ENCODE measurements around the gene KRTAP10-3.
"Not testable (repeated sequence)": the region's sequence is repeated elsewhere in the genome, so short reads cannot be mapped to it uniquely, and the experiment has no call there.

KRTAP10-3 gene

DNA sequence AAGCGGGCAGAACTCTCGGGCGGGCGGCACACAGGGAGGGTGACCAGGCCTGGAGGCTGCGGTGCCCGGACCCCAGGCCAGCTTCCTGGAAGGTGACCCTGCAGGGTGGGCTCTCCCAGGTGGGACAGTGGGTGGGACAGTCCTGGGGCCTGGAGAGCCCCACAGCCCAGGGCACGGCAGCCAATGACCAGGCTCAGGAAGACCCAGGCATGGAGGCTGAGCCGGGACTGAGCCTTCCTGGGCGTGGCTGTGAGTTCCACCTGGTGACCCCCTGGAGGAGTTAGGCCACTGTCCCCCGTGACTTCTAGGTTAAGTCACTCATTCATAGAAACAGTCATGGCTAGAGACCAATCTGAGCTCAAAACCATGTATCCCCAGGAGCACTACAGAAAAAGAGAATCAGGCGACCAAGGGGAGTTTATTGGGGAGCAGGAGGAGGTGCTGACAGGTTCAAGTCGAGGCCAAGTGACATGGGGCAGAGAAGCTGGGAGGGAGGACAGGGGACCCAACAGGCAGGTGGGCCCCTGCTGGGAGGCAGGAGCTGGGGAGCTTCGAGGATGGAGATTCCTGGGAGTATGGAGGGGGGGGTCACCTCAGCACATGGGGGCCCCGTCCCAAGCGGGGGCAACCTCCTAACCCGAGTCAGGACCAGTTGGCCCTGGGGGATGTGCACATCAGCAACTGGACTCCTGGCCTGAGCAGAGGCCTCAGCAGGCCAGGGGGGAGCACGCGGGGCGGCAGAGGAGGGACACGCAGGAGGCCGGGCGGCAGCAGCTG is 20.6 kb upstream of the KRTAP10-3 start:
- FAIRE-seq, result no peak
- DNase-seq (ENCODE audit: insufficient read length, low spot score), result no peak
- TF ChIP-seq PAX5 (IDR thresholded peaks at IDR 0.05; ENCODE audit: insufficient read depth, low read length, severe bottlenecking), result no peak
- TF ChIP-seq TAF1 (IDR thresholded peaks at IDR 0.05; ENCODE audit: low read depth, low read length), result no peak
- no peak for TF ChIP-seq POLR2AphosphoS5 (IDR thresholded peaks at IDR 0.05; ENCODE audit: low read depth, low read length)
- no peak for TF ChIP-seq SPI1 (IDR thresholded peaks at IDR 0.05; ENCODE audit: low read depth, low read length)
- TF ChIP-seq POU2F2 (IDR thresholded peaks at IDR 0.05; ENCODE audit: low read depth, low read length), result no peak
- TF ChIP-seq POLR2A (IDR thresholded peaks at IDR 0.05; ENCODE audit: low read depth, low read length), result no peak

DNA sequence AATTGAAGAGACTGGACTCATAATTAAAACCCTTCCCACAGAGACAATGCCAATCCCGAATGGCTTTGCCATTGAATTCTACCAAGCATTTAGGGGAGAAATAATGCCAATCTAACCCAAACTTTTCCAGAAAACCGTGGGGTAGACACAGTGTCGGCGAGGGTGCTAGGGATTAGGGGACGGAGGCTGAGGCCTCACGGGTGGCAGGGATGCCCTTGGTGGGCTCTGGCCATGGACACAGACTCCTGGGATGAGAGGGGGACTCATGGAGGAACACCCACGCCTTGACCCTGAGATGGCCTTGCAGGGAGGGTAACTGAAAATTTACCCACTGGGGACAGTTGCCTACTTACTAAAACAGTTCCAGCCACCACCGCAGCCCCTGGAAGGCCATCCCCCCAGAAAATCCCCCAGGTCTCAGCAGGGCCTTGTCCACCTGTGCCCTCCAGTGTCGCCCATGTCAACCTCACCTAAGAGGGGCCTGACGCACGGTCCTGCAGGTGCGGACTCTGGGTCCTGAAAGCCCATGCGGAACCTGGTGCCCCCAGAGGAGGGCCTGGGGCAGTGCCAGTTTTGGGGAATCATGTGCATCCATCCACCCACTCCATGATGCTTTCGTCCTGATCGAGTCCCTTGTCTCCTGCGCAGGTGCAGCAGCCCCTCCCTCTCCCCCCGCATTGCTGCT is 19.9 kb upstream of the KRTAP10-3 start:
- DNase-seq (ENCODE audit: insufficient read length, low spot score), result no peak
- no peak for FAIRE-seq
- TF ChIP-seq POU2F2 (IDR thresholded peaks at IDR 0.05; ENCODE audit: low read depth, low read length) (no peak), SPI1 (IDR thresholded peaks at IDR 0.05; ENCODE audit: low read depth, low read length) (no peak), POLR2AphosphoS5 (IDR thresholded peaks at IDR 0.05; ENCODE audit: low read depth, low read length) (no peak), TAF1 (IDR thresholded peaks at IDR 0.05; ENCODE audit: low read depth, low read length) (no peak), POLR2A (IDR thresholded peaks at IDR 0.05; ENCODE audit: low read depth, low read length) (no peak), PAX5 (IDR thresholded peaks at IDR 0.05; ENCODE audit: insufficient read depth, low read length, severe bottlenecking) (no peak)

DNA sequence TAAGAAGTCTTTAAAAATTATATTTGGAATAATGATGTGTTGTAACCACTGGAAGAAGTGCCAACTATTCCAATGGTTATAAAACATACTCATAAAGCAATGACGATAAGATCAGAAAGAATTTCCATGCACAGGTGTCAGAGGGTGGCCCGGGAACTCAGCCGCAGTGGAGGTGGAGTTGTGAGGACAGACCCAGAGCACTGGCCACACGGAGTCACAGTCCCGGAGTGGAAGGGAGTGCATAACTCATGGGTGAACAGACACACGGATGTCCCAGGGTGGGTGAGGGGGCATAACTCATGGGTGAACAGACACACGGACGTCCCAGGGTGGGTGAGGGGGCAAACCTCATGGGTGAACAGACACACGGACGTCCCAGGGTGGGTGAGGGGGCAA is 17.4 kb upstream of the KRTAP10-3 start:
- TF ChIP-seq POLR2AphosphoS5 (IDR thresholded peaks at IDR 0.05; ENCODE audit: low read depth, low read length) (no peak), POLR2A (IDR thresholded peaks at IDR 0.05; ENCODE audit: low read depth, low read length) (no peak), PAX5 (IDR thresholded peaks at IDR 0.05; ENCODE audit: insufficient read depth, low read length, severe bottlenecking) (no peak), SPI1 (IDR thresholded peaks at IDR 0.05; ENCODE audit: low read depth, low read length) (no peak), TAF1 (IDR thresholded peaks at IDR 0.05; ENCODE audit: low read depth, low read length) (no peak), POU2F2 (IDR thresholded peaks at IDR 0.05; ENCODE audit: low read depth, low read length) (no peak)
- no peak for FAIRE-seq
- DNase-seq (ENCODE audit: insufficient read length, low spot score), result no peak

DNA sequence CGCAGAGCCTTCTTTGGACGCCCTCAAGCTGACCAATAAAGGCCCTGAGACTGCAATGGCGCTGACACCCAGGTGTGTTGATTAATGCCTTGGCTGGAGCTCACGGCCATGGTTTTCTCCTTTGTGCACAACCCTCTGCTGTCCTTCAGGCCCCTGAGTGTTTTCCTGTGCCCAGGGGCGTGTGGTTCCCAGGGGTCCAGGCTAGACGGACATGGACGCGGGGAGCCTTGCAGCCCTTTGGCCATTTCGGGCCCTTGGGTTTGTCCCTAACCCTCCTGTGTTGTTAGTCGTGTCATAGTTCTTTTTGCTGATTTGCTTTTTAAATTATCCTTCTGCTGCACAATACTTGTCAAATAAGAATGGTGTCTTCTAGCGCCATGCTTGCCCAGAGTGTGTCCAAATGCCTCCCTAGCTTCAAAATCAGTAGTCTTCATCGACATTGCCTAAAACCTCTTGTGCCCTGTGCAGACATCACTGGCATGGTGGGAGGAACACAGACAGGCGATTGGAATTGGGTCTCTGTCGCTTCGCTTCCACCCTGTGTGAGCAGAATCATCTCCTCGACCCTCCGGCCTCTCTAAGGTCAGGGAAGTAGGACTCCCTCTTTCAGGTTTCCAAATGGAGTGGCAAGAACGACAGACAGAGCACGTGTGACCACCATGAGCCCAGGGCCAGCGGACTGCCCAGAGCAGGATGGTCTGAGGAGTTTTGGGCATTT is 16.9 kb upstream of the KRTAP10-3 start:
- FAIRE-seq, result no peak
- DNase-seq (ENCODE audit: insufficient read length, low spot score), result no peak
- no peak for TF ChIP-seq POLR2AphosphoS5 (IDR thresholded peaks at IDR 0.05; ENCODE audit: low read depth, low read length)
- no peak for TF ChIP-seq SPI1 (IDR thresholded peaks at IDR 0.05; ENCODE audit: low read depth, low read length)
- no peak for TF ChIP-seq POU2F2 (IDR thresholded peaks at IDR 0.05; ENCODE audit: low read depth, low read length)
- TF ChIP-seq TAF1 (IDR thresholded peaks at IDR 0.05; ENCODE audit: low read depth, low read length), result no peak
- no peak for TF ChIP-seq POLR2A (IDR thresholded peaks at IDR 0.05; ENCODE audit: low read depth, low read length)
- no peak for TF ChIP-seq PAX5 (IDR thresholded peaks at IDR 0.05; ENCODE audit: insufficient read depth, low read length, severe bottlenecking)

DNA sequence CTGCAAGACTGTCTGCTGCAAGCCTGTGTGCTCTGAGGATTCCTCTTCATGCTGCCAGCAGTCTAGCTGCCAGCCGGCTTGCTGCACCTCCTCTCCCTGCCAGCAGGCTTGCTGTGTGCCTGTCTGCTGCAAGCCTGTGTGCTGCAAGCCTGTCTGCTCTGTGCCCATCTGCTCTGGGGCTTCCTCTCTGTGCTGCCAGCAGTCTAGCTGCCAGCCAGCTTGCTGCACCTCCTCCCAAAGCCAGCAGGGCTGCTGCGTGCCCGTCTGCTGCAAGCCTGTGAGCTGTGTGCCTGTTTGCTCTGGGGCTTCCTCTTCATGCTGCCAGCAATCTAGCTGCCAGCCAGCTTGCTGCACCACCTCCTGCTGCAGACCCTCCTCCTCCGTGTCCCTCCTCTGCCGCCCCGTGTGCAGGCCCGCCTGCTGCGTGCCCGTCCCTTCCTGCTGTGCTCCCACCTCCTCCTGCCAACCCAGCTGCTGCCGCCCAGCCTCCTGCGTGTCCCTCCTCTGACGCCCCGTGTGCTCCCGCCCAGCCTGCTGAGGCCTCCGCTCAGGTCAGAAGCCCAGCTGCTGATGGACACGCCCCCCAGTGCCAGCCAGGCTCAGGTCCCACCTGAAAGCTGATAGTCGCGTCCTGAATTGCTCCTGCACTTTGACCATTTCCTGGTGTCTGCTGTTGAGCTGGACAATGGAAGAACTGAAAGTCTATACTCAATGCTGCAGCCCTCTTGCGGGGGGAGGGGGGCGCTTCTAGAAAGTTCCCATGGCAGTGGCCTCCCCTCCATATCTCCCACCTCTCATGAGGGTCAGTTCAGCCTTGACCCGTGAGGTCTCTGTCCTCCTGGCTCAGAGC is 16.1 kb upstream of the KRTAP10-3 start:
- TF ChIP-seq SPI1 (IDR thresholded peaks at IDR 0.05; ENCODE audit: low read depth, low read length) (no peak), POU2F2 (IDR thresholded peaks at IDR 0.05; ENCODE audit: low read depth, low read length) (no peak), POLR2A (IDR thresholded peaks at IDR 0.05; ENCODE audit: low read depth, low read length) (no peak), PAX5 (IDR thresholded peaks at IDR 0.05; ENCODE audit: insufficient read depth, low read length, severe bottlenecking) (no peak), POLR2AphosphoS5 (IDR thresholded peaks at IDR 0.05; ENCODE audit: low read depth, low read length) (no peak), TAF1 (IDR thresholded peaks at IDR 0.05; ENCODE audit: low read depth, low read length) (no peak)
- DNase-seq (ENCODE audit: insufficient read length, low spot score) (no peak), FAIRE-seq (no peak)

DNA sequence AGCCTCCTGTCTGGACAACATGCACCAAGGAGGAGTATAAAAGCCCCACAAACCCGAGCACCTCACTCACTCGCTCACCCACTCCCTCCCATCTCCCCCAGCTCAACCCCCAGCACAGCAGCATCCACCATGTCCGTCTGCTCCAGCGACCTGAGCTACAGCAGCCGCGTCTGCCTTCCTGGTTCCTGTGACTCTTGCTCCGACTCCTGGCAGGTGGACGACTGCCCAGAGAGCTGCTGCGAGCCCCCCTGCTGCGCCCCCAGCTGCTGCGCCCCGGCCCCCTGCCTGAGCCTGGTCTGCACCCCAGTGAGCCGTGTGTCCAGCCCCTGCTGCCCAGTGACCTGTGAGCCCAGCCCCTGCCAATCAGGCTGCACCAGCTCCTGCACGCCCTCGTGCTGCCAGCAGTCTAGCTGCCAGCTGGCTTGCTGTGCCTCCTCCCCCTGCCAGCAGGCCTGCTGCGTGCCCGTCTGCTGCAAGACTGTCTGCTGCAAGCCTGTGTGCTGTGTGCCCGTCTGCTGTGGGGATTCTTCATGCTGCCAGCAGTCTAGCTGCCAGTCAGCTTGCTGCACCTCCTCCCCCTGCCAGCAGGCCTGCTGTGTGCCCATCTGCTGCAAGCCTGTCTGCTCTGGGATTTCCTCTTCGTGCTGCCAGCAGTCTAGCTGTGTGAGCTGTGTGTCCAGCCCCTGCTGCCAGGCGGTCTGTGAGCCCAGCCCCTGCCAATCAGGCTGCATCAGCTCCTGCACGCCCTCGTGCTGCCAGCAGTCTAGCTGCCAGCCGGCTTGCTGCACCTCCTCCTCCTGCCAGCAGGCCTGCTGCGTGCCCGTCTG is 15.2 kb upstream of the KRTAP10-3 start, which contains the start of gene KRTAP10-4:
TSS of gene KRTAP10-4 (plus strand) at position 100 of the 827 bp plus-strand sequence. CDS start at position 130, 30 bp downstream.
- DNase-seq (ENCODE audit: insufficient read length, low spot score); FAIRE-seq: not testable (repeated sequence)

DNA sequence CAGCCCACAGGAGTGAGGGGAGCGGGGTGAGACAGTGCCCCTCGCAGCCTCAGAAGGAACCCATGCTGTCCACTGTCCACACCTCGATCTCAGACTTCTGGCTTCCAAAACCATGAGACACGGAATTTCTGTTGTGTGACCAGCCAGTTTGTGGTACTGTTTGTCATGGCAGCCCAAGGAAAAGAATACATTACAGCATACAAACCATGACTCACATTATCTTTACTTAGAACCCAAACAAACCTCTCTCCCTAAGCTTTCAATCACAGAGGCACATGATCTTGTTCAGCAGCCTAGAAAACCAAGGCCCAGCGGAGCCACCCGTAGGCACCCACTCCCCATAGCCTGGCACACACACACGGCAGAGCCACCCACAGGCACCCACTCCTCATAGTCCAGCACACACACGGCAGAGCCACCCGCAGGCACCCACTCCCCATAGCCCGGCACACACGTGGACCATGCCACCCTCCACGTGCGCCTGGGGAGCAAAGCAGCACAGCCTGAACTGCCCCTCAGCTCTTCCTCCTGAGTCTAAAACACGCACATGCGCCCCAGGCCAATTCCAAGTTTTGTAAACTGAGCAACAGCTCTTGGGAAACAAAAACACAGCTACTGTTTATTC is 14.5 kb upstream of the KRTAP10-3 start:
- DNase-seq (ENCODE audit: insufficient read length, low spot score), result no peak
- TF ChIP-seq POLR2A (IDR thresholded peaks at IDR 0.05; ENCODE audit: low read depth, low read length), result no peak
- no peak for TF ChIP-seq POU2F2 (IDR thresholded peaks at IDR 0.05; ENCODE audit: low read depth, low read length)
- TF ChIP-seq PAX5 (IDR thresholded peaks at IDR 0.05; ENCODE audit: insufficient read depth, low read length, severe bottlenecking), result no peak
- no peak for TF ChIP-seq POLR2AphosphoS5 (IDR thresholded peaks at IDR 0.05; ENCODE audit: low read depth, low read length)
- no peak for TF ChIP-seq TAF1 (IDR thresholded peaks at IDR 0.05; ENCODE audit: low read depth, low read length)
- TF ChIP-seq SPI1 (IDR thresholded peaks at IDR 0.05; ENCODE audit: low read depth, low read length), result no peak

More for the DNA sequence above, 14.5 kb upstream of the KRTAP10-3 start:
- no peak for FAIRE-seq
